GM10266 (cell line): Measurements from ENCODE around the gene RNASEH1.

Experiments used
- DNase-seq: peaks from one replicate; pipeline ENCODE4 v3.0.0; 2012; ENCODE audit errors: extremely low spot score
- CTCF ChIP-seq: IDR thresholded peaks from 2 replicates; pipeline ENCODE4 v1.5.1; 2012; ENCODE audit warnings: mild to moderate bottlenecking, low read depth; ENCODE audit not compliant: control insufficient read depth, insufficient read depth; ENCODE audit errors: missing control alignments

The RNASEH1 gene

DNA sequence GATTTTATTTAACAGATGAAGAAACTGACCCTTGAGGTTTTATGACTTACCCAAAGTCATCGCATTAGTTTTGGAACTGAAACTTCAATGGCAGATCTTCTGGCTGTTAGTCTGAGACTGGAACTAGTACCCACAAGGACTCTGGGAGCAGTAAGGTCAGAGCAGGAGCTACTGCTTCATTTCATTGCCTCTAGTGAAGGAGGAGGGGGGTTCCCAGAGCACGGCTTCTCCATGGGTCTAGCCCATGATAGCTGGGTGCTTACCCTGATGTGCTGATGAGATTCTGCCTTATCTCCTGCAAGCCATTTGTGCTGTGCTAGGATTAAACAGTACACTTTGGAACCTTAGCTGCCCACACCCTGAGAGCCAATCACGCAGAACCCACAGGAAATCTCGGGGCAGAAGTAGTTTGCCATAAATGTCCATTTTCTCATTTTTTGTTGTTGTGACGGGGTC, 5.4 kb upstream of the RNASEH1 start:
- TF ChIP-seq CTCF: no peak

DNA sequence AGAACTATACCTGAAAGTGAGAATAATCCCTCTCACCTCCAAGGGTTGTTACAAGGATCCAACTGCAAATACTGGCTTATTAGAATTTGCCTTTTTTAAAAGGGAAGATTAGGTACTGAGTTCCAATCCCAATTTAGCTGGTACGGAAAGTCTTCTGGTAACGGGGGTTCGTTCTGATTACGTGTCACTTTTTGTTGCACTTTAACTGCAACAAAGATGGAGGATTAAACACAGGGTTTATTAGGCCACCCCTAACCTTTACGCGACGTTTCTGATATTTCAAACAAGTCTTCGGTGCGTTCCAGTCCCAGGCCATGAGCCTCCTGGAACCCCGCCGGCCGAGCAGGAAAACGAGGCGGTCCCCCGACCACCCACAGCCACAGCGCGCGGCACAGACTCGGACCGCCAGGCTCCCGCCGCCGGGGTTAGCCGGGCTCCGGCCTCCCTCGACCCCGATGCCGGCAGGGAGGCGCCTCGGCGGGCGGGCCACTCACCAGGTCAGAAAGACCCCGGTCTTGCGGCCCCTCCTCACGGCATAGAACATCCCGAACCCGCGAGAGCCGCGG, 411 bp downstream of the RNASEH1 start:
- no peak for DNase-seq
- no peak for TF ChIP-seq CTCF

More for the DNA sequence above, 5.4 kb upstream of the RNASEH1 start:
- peak; percentile 70 for DNase-seq

GRCh38 chr2:3553946-3554345, 4.2 kb downstream of the RNASEH1 start:
- no peak for TF ChIP-seq CTCF
- no peak for DNase-seq

DNA sequence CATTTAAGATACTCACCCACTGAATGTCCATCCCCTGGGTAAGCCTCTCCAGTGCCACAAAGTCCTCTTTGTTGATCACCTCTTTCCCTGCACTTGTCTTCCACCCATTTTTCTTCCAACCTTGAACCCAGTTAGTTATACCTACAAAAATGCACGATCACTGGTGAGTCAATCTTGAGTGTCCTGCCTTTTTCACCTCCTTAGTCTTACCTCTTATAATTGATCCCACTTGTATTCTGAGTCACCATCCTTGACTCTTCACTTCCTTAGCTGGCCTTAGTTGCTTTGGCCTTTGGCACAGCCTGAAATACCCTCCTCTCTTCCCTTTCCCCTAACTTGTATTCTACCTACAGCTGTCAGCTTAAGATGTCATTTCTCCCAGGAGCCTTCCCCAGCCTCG, 10.2 kb downstream of the RNASEH1 start:
- no peak for DNase-seq
- no peak for TF ChIP-seq CTCF

GRCh38 chr2:3545788-3546478, 12.2 kb downstream of the RNASEH1 start:
- TF ChIP-seq CTCF: no peak
- DNase-seq: no peak

- TF ChIP-seq CTCF: no peak
- no peak for DNase-seq
Observed at GRCh38 chr2:3543023-3543683, 15.0 kb downstream of the RNASEH1 start.

GRCh38 chr2:3542107-3542506, 16.0 kb downstream of the RNASEH1 start:
- DNase-seq: no peak
- TF ChIP-seq CTCF: no peak
